ENCODE measurements around the gene NIPAL4.

DNA sequence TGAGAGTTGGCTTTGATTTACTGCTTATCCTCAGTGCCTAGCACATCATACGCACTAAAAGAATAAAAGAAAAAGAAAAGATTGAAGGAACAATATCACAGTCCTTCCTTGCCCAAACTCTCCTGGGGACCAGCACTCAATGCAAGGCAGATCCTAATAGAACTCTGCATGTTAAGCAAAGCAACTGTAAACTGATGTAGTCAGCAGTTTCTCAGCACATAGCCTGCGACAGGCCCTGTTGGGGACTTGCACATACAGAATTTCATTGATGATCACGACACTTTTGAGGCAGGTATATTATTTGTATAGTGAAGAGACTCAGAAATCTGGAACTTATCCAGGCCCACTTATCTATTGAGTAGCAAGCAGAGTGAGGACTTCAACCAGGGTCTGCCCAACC is 15.4 kb downstream of the NIPAL4 start:
- TF ChIP-seq, protein P1, sequence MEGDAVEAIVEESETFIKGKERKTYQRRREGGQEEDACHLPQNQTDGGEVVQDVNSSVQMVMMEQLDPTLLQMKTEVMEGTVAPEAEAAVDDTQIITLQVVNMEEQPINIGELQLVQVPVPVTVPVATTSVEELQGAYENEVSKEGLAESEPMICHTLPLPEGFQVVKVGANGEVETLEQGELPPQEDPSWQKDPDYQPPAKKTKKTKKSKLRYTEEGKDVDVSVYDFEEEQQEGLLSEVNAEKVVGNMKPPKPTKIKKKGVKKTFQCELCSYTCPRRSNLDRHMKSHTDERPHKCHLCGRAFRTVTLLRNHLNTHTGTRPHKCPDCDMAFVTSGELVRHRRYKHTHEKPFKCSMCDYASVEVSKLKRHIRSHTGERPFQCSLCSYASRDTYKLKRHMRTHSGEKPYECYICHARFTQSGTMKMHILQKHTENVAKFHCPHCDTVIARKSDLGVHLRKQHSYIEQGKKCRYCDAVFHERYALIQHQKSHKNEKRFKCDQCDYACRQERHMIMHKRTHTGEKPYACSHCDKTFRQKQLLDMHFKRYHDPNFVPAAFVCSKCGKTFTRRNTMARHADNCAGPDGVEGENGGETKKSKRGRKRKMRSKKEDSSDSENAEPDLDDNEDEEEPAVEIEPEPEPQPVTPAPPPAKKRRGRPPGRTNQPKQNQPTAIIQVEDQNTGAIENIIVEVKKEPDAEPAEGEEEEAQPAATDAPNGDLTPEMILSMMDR (IDR thresholded peaks at IDR 0.05), result no peak
- TF ChIP-seq POLR2A (IDR thresholded peaks at IDR 0.05) (no peak), POLR2AphosphoS5 (IDR thresholded peaks at IDR 0.05) (no peak)
